Endothelial cell of umbilical vein (primary cell): ENCODE results near the gene RNU1-3. TPM values are rescaled to one million over a fixed set of nuclear protein-coding genes. Genes with fewer than 3 reads are reported as not detected.
"Not testable (repeated sequence)": the region's sequence is repeated elsewhere in the genome, so short reads cannot be mapped to it uniquely, and the experiment has no call there.

ENCODE experiments used
- BruUV-seq: library from RNA; stranded (reverse); fragments of 400-500 nt; replicated peaks from 2 replicates; lab custom pipeline; 2021; lab: Mats Ljungman, UMichigan
- CTCF ChIA-PET: fragments of 300-600, 350-600 bp; sonication (Branson Sonifier 250); formaldehyde crosslinking; loops from one replicate; lab custom pipeline; 2021; ENCODE audit warnings: antibody characterized with exemption, inconsistent platforms; lab: Charles Lee
- POLR2A ChIA-PET: fragments of 300-600, 350-600 bp; sonication (Branson Sonifier 250); formaldehyde crosslinking; loops from one replicate; lab custom pipeline; 2021; ENCODE audit warnings: antibody characterized with exemption, inconsistent platforms; lab: Charles Lee
- DNase-seq: peaks from one replicate; pipeline ENCODE4 v3.0.0-alpha.2; 2011; ENCODE audit warnings: low read depth, low spot score
- FAIRE-seq: peaks from 2 replicates; lab custom pipeline; 2011; peaks lifted over from hg19 to GRCh38; lab: Jason Lieb, UNC
- H2AFZ ChIP-seq: 2 replicates; pipeline ENCODE4 v1.6.0; 2012; ENCODE audit warnings: low read depth, low read length, control low read depth, inconsistent platforms
- H3K27ac ChIP-seq: 2 replicates; pipeline ENCODE4 v1.5.1; 2011; ENCODE audit warnings: low read depth, mild to moderate bottlenecking, control low read depth, low read length, moderate library complexity; ENCODE audit not compliant: insufficient read depth
- H3K27me3 ChIP-seq, 2 experiments: 2 replicates each; pipeline versions ENCODE4 v1.6.0 to v1.6.1; 2011; ENCODE audit warnings: low read length in 2 of 2, mixed read lengths in 1 of 2; ENCODE audit not compliant: control insufficient read depth in 2 of 2, insufficient read depth in 2 of 2
- H3K36me3 ChIP-seq, 2 experiments: 2 replicates in 1 of 2; 3 replicates in 1 of 2; pipeline ENCODE4 v1.5.1; 2011; ENCODE audit warnings: low read length in 2 of 2, mild to moderate bottlenecking in 1 of 2, moderate library complexity in 1 of 2; ENCODE audit not compliant: control insufficient read depth in 2 of 2, insufficient read depth in 2 of 2; ENCODE audit errors: extremely low read depth in 1 of 2
- H3K4me1 ChIP-seq: 3 replicates; pipeline ENCODE4 v1.5.1; 2011; ENCODE audit warnings: mild to moderate bottlenecking, low read length; ENCODE audit not compliant: control insufficient read depth, insufficient read depth; ENCODE audit errors: extremely low read depth
- H3K4me2 ChIP-seq: 2 replicates; pipeline ENCODE4 v1.6.1; 2011; ENCODE audit warnings: low read length, control low read depth, mixed read lengths; ENCODE audit not compliant: insufficient read depth
- H3K4me3 ChIP-seq, 3 experiments: fragments of 200-600 bp in 1 of 3; sonication (generic), shearing (Covaris generic) in 1 of 3; replicated peaks in 1 of 3; 2 replicates each; pipeline ENCODE4 v1.5.1; 2011 to 2016; ENCODE audit warnings: control low read depth in 3 of 3, low read length in 3 of 3, mild to moderate bottlenecking in 2 of 3, inconsistent platforms in 1 of 3, low read depth in 1 of 3, moderate library complexity in 1 of 3; ENCODE audit not compliant: insufficient read depth in 1 of 3
- H3K79me2 ChIP-seq: 2 replicates; pipeline ENCODE4 v1.6.0; 2012; ENCODE audit warnings: low read length, inconsistent platforms; ENCODE audit not compliant: control insufficient read depth, insufficient read depth
- H3K9ac ChIP-seq: replicated peaks from 2 replicates; pipeline ENCODE3; 2011; ENCODE audit warnings: low read length, control low read depth; ENCODE audit not compliant: insufficient read depth; ENCODE audit errors: extremely low read depth
- H3K9me1 ChIP-seq: replicated peaks from 3 replicates; pipeline ENCODE4 v1.6.0; 2011; ENCODE audit warnings: mild to moderate bottlenecking, low read length; ENCODE audit not compliant: control insufficient read depth, insufficient read depth; ENCODE audit errors: extremely low read depth
- H3K9me3 ChIP-seq: replicated peaks from 2 replicates; pipeline ENCODE4 v1.5.1; 2012; ENCODE audit warnings: low read length, inconsistent platforms; ENCODE audit not compliant: control insufficient read depth, insufficient read depth
- H4K20me1 ChIP-seq: replicated peaks from 2 replicates; pipeline ENCODE3; 2011; ENCODE audit warnings: mild to moderate bottlenecking, low read length; ENCODE audit not compliant: control insufficient read depth, insufficient read depth; ENCODE audit errors: extremely low read depth
- EZH2 ChIP-seq: IDR thresholded peaks from 2 replicates; pipeline ENCODE4 v1.6.1; 2012; ENCODE audit warnings: borderline replicate concordance, low read depth, mild to moderate bottlenecking, moderate library complexity, low read length, inconsistent platforms; ENCODE audit not compliant: severe bottlenecking
- POLR2A ChIP-seq: IDR thresholded peaks from 2 replicates; pipeline ENCODE4 v1.6.1; 2012; ENCODE audit warnings: low read depth, mild to moderate bottlenecking, control low read depth, low read length
- POLR2AphosphoS5 ChIP-seq: IDR thresholded peaks from 2 replicates; pipeline ENCODE4 v1.6.1; 2012; ENCODE audit warnings: low read depth, mild to moderate bottlenecking, control low read depth, low read length, moderate library complexity; ENCODE audit not compliant: insufficient read depth
- dilution Hi-C: fragments of 300-500 bp; cut with MboI; formaldehyde crosslinking; loops from one replicate; pipeline ENCODE4 v1.15.0; 2019; ENCODE audit warnings: low sequenced_read_pairs; ENCODE audit not compliant: extremely low pct_ligation_motif_present
- intact Hi-C: fragments of 100-400 bp; cut with micrococcal nuclease; formaldehyde crosslinking; loops from one replicate; pipeline ENCODE4 v1.10.0; 2022
- polyA plus RNA-seq, 4 experiments: library from polyadenylated mRNA; depleted of rRNA in 3 of 4; stranded (reverse) in 3 of 4; unstranded in 1 of 4; fragments of >200 nt; gene quantifications; 2 replicates each; pipeline versions ENCODE4 v1.2.1 to v1.2.3, GENCODE V29; 2011 to 2012; ENCODE audit warnings: missing spikeins in 1 of 4
- total RNA-seq: library from RNA; stranded (reverse); gene quantifications from 2 replicates; pipeline ENCODE4 v1.2.3, GENCODE V29; 2021

Gene RNU1-3
- total and polyA plus RNA-seq, 2 donors (not counting 3 experiments of a cell fraction or from before 2014, with no cell fraction given) = 206 to 1,319 TPM

DNA sequence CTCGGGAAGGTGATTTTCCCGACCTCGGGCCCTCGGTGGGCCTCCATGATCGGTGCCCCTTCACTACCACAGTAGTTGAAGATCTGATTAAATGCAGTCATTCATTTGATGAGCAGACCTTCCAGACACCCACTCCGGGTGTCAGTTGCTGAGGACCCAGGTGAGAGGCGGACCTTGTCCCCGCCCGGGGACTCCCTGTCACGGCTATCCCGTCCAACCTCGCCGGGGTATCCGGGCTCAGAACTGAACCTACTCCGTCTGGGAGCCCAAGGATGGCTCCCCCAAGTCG, 22.6 kb downstream of the RNU1-3 start:
- Histone ChIP-seq H3K9me3 (no peaks in the 10 kb centered on the region), H3K27me3 (no peaks in the 10 kb centered on the region), H3K4me2 (peak overlapping the region; percentile 89), H3K4me1 (peaks cover 8% of the 10 kb centered on the region), H3K36me3 (peaks cover 0 to 5% of the 10 kb centered on the region in 2 experiments), H4K20me1 (no peaks in the 10 kb centered on the region), H2AFZ (peak overlapping the region; percentile 76), H3K79me2 (peaks cover 20% of the 10 kb centered on the region), H3K9me1 (no peaks in the 10 kb centered on the region), H3K9ac (peak overlapping the region; percentile 92), H3K4me3 (peak overlapping the region; percentile 46 to 82 (median 69)), H3K27ac (peak overlapping the region; percentile 45)
- TF ChIP-seq POLR2AphosphoS5 = no peak
- no peak for TF ChIP-seq POLR2A
- TF ChIP-seq EZH2 = no peak
- DNase-seq = no peak
- intact Hi-C loops = loop anchor here (2.0 kb wide), 1 partner anchor 23 kb away; no protein-coding TSS in a partner anchor
- POLR2A ChIA-PET = interaction anchor here (0.6 kb wide), 1 partner anchor 993 kb away, joined by 5 read pairs; no protein-coding TSS in a partner anchor
- FAIRE-seq = no peak
- CTCF ChIA-PET = interaction anchor here (1.4 kb wide), 1 partner anchor 23 kb away, joined by 6 read pairs; no protein-coding TSS in a partner anchor
- dilution Hi-C loops = no loop called here
- BruUV-seq = TSS peak; percentile 52

DNA sequence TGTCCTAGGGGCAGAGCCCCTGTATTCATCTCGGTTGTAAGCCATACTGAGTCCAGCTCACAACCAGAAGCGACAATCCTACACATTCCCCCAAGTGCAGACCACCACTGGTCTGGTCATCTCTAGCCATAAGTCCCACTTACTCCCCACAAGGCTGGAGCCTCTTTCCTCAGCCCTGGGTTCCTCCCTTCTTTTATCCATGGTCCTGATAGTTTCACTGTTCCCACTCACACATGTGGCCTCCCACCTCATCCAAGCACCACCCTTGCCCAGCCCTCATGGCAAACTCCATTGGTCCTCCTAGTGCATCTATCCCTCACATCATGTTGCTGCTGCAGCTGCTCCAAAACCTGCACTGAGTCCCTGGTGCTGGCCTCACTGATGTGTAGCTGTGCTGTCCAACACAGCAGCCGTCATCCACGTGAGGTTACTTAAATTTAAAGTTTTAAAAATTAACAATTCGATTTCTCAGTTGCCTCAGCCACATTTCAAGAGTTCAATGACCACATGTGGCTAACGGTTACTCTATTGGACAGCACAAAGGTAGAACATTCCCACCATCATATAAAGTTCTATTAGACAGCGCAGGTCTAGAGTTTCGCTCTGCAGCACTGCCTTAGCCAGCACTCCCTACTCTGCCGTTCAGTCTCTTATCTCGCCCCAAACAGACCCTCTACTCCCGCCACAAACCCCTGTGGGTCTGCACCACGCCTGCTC, 23.1 kb downstream of the RNU1-3 start:
- H4K20me1 ChIP-seq, H3K36me3 ChIP-seq, H3K9me3 ChIP-seq, dilution Hi-C loops, H3K4me1 ChIP-seq, BruUV-seq, DNase-seq, H3K27me3 ChIP-seq, H3K9me1 ChIP-seq: not testable (repeated sequence)
- Histone ChIP-seq H3K4me2 (peak overlapping the region; percentile 89), H3K79me2 (peaks cover 20% of the 10 kb centered on the region), H2AFZ (peak overlapping the region; percentile 76), H3K27ac (peak overlapping the region; percentile 45), H3K4me3 (peak overlapping the region; percentile 46 to 82 (median 69)), H3K9ac (peak overlapping the region; percentile 92)
- intact Hi-C loops = loop anchor here (2.0 kb wide), 1 partner anchor 23 kb away; no protein-coding TSS in a partner anchor
- ChIA-PET CTCF (interaction anchor here (1.4 kb wide), 1 partner anchor 23 kb away, joined by 6 read pairs; no protein-coding TSS in a partner anchor), POLR2A (interaction anchor here (0.6 kb wide), 1 partner anchor 992 kb away, joined by 5 read pairs; no protein-coding TSS in a partner anchor)
- peak; percentile 28 for FAIRE-seq

DNA sequence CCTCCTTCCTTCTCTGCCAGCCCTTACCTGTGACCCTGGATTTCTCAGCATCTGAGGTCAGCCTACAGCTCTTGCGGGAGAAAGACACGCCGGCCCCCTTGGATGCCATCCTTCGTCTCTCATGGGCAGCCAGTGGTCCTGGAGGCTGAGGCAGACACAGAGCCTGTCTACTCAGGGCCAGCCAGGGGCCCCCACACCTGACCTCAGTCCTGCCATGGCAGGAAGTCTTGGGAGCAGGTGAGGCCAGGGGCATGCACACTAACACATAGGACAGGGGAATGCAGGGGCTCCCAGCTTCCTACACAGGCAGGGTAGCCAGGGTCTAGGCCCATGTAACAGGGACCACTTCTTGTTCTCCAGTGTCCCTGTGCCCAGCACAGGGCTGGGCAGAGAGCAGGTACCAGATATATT, 23.7 kb downstream of the RNU1-3 start:
- H3K79me2 ChIP-seq = peaks cover 20% of the 10 kb centered on the region
- H3K9me3 ChIP-seq, H3K9me1 ChIP-seq, H3K4me1 ChIP-seq, H2AFZ ChIP-seq, H3K4me3 ChIP-seq, H3K27ac ChIP-seq, intact Hi-C loops, H3K9ac ChIP-seq, POLR2A ChIA-PET, H4K20me1 ChIP-seq, dilution Hi-C loops, H3K27me3 ChIP-seq, FAIRE-seq, DNase-seq, H3K36me3 ChIP-seq, BruUV-seq, CTCF ChIA-PET, H3K4me2 ChIP-seq: not testable (repeated sequence)
